HG03439 (cell line): ENCODE measurements around the gene PCDHA4.
"Not testable (repeated sequence)": the region's sequence is repeated elsewhere in the genome, so short reads cannot be mapped to it uniquely, and the experiment has no call there.

Experiments
- ATAC-seq: cut with Tn5 transposase; IDR thresholded peaks from one replicate; pipeline ENCODE4 v1.9.1; 2021; ENCODE audit warnings: mild to moderate bottlenecking, moderate library complexity; ENCODE audit not compliant: unreplicated experiment

The PCDHA4 gene

GRCh38 chr5:140806834-140807775, at the start of gene PCDHA4:
TSS of gene PCDHA4 (plus strand) at chr5:140807068.
- no peak for ATAC-seq

DNA sequence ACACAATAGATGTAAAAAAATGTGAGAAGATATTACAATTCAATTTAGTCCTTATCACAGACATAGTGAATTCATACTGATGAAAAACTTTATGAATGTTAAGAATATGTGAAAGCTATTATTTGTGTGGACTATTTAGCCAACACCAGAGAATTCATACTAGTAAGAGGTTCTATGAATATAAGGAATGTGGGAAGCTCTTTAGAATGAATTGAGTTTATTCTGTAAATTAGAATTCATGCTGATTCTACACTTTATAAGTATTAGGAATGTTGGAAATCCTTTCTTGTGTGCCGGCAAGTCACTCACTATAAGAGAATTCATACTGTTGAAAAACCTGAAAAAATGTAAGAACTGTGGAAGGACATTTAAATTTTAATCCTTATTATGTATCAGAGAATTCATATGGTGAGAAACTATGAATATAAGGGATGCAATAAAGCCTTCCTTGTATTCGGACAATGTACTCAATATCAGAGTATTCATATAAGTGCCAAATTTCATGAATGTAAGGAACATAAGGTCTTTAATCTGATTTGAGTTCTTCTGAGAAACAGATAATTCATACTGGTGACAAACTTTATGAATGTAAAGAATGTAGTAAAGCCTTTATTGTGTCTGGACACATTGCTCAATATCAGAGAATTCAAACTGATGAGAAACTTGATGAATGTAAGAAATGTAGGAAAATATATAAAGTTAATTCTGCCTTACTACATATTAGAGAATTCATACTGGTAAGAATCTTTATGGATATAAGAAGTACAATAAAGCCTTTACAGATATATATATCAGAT, 42.5 kb upstream of the PCDHA4 start:
- ATAC-seq = no peak

GRCh38 chr5:140767444-140767843, 39.4 kb upstream of the PCDHA4 start:
- no peak for ATAC-seq

GRCh38 chr5:140780512-140780911, 26.4 kb upstream of the PCDHA4 start:
- no peak for ATAC-seq

DNA sequence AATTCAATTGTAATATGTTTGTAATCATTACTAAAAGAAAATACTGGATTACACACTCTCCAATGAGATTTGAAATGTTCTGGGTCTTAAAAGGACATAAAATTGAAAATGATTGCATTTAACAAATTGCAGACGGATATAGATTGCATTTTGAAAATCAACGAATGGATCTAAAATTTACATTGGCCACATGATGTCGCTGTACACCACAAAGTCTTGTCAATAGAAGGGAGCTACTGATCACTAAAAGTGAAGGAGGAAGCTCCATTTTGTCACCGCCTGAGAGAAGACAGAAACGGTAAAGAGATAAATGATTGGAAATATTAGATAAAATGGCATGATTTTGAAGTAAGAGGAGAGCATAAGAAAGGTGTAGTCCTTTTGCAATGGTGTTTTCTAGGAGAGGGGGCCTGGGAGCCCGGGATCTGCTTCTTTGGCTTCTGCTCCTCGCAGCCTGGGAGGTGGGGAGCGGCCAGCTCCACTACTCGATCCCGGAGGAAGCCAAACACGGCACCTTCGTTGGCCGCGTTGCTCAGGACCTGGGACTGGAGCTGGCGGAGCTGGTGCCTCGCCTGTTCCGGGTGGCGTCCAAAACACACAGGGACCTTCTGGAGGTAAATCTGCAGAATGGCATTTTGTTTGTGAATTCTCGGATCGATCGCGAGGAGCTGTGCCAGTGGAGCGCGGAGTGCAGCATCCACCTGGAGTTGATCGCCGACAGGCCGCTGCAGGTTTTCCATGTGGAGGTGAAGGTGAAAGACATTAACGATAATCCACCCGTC, 20.8 kb upstream of the PCDHA4 start, which contains the start of gene PCDHA1:
Gene PCDHA1, plus strand, starts transcription at position 236 of the 782 bp plus-strand sequence.
- ATAC-seq = no peak

- not testable (repeated sequence) for ATAC-seq
Measured at GRCh38 chr5:140787422-140787821, 19.4 kb upstream of the PCDHA4 start.

GRCh38 chr5:140787849-140788504, 18.9 kb upstream of the PCDHA4 start:
- ATAC-seq = not testable (repeated sequence)

DNA sequence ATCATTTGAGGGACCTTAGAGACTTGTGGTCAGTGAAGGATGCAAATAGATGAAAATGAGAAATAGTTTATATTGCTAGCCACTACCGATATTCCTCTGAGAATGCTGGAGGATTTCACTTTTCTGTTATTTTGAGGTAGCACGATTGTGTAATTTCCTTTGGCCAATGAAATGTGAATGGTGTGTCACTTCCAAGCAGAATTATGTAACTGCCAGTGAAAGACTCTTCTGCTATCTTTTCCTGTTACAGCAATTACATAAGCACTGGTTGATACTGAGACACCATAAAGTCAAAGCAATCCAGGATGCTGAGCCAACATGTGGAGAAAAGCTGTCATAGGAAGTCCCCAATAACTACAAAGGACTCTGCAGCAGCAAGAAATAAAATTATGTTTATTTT, 15.8 kb upstream of the PCDHA4 start:
- no peak for ATAC-seq

GRCh38 chr5:140794595-140795258, 12.1 kb upstream of the PCDHA4 start, which contains the start of gene PCDHA2:
TSS of gene PCDHA2 (plus strand) at chr5:140794852.
- no peak for ATAC-seq

DNA sequence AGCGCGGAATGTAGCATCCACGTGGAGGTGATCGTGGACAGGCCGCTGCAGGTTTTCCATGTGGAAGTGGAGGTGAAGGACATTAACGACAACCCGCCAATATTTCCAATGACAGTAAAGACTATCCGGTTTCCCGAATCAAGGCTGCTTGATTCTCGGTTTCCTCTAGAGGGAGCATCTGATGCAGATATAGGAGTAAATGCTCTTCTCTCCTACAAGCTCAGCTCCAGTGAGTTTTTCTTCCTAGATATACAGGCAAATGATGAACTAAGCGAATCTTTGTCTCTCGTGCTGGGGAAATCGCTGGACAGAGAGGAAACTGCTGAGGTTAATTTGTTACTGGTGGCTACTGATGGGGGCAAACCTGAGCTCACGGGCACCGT, 11.6 kb upstream of the PCDHA4 start:
- no peak for ATAC-seq

DNA sequence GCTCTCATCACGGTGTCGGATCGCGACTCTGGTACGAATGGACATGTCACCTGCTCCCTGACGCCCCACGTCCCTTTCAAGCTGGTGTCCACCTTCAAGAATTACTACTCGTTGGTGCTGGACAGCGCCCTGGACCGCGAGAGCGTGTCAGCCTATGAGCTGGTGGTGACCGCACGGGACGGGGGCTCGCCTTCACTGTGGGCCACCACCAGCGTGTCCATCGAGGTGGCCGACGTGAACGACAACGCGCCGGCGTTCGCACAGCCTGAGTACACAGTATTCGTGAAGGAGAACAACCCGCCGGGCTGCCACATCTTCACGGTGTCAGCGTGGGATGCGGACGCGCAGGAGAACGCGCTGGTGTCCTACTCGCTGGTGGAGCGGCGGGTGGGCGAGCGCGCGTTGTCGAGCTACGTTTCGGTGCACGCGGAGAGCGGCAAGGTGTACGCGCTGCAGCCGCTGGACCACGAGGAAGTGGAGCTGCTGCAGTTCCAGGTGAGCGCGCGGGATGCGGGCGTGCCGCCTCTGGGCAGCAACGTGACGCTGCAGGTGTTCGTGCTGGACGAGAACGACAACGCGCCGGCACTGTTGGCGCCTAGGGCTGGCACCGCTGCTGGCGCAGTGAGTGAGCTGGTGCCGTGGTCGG, 10.7 kb upstream of the PCDHA4 start:
- ATAC-seq = not testable (repeated sequence)

GRCh38 chr5:140796718-140797095, 10.2 kb upstream of the PCDHA4 start:
- no peak for ATAC-seq

DNA sequence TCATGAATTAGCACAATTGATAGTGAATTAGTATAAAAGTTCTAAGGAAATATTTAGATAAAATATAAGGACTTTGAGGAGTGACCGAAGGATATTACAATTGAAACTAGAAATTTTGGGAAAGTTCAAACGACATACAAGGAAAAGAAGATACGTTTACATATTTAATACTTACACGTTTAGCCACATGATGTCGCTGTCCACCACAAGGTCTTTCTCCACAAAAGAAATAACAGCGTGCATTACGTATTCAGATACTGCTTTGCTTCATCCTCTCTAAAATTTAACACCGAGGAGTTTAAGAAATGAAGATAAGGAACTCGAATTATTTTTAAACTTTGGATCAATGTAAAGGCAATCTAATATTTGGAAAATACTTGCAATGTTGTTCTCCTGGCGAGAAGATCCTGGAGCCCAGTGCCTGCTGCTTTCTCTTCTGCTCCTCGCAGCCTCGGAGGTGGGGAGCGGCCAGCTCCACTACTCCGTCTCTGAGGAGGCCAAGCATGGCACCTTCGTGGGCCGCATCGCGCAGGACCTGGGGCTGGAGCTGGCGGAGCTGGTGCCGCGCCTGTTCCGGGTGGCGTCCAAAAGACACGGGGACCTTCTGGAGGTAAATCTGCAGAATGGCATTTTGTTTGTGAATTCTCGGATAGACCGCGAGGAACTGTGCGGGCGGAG, 5.9 kb upstream of the PCDHA4 start, which contains the start of gene PCDHA3:
Gene PCDHA3, plus strand, starts transcription at position 242 of the 678 bp plus-strand sequence.
- ATAC-seq = no peak

GRCh38 chr5:140801494-140801841, 5.4 kb upstream of the PCDHA4 start:
- ATAC-seq = no peak

DNA sequence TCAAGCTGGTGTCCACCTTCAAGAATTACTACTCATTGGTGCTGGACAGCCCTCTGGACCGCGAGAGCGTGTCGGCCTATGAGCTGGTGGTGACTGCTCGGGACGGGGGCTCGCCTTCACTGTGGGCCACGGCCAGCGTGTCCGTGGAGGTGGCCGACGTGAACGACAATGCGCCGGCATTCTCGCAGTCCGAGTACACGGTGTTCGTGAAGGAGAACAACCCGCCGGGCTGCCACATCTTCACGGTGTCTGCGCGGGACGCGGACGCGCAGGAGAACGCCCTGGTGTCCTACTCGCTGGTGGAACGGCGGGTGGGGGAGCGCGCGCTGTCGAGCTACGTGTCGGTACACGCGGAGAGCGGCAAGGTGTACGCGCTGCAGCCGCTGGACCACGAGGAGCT, 4.5 kb upstream of the PCDHA4 start:
- not testable (repeated sequence) for ATAC-seq

DNA sequence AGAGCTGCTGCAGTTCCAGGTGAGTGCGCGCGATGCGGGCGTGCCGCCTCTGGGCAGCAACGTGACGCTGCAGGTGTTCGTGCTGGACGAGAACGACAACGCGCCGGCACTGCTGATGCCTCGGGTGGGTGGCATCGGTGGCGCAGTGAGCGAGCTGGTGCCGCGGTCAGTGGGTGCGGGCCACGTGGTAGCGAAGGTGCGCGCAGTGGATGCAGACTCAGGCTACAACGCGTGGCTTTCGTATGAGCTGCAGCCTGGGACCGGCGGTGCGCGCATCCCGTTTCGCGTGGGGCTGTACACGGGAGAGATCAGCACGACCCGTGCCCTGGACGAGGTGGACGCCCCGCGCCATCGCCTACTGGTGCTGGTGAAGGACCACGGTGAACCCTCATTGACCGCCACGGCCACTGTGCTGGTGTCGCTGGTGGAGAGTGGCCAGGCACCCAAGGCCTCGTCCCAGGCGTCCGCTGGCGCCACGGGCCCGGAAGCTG, 4.0 kb upstream of the PCDHA4 start:
- ATAC-seq = no peak

GRCh38 chr5:140808241-140808888, 1.5 kb downstream of the PCDHA4 start:
- not testable (repeated sequence) for ATAC-seq

- no peak for ATAC-seq
Measured at GRCh38 chr5:140808889-140809291, 2.0 kb downstream of the PCDHA4 start.
